Prostate gland (tissue), 2 donors: Measurements from ENCODE around the gene C22orf23.

Experiments
- POLR2A ChIP-seq: fragments of 450-650 bp; IDR thresholded peaks from one replicate; pipeline ENCODE4 v1.6.1; 2016; ENCODE audit warnings: antibody characterized with exemption, mild to moderate bottlenecking
- TF ChIP-seq, protein P1 (sequence below), 4 experiments: fragments of 200-600 bp in 2 of 4; fragments of 450-650 bp in 2 of 4; sonication (generic) in 2 of 4; IDR thresholded peaks; 1 replicate in 3 of 4; 2 replicates in 1 of 4; pipeline ENCODE4 v1.5.1; 2016 to 2019; ENCODE audit warnings: antibody characterized with exemption in 4 of 4, mild to moderate bottlenecking in 2 of 4, moderate library complexity in 2 of 4

DNA sequence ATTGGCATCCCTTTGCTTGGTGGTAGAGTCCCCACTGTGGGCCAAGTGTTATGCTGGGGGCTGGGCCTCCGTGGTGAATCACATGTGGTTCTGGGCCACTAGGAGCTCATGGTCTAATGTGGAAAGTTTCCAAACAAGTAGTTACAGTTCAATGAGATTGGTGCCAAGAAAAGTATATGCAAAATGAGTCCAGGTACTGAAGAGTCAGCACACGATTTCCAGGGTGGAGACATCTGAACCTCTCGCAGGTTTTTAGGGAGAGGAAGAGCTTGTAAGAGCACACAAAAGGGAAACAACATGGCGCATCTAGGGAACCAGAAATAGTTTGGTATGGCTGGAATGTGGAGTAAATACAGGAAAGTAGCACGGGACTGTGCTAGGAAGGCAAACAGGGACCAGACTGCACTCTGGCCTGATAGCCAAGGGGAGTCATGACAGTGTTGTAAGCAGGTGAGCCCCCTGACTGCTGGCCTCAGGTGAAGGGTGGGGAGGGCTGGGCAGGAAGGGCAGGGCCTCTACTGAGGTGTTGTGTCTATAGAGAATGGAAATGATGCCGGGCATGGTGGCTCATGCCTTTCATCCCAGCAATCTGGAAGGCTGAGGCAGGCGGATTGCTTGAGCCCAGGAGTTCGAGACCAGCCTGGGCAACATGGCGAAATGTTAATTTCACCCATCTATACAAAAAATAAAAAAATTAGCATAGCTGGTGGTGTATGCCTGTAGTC lies 12.7 kb upstream of the C22orf23 start:
- TF ChIP-seq, protein P1, sequence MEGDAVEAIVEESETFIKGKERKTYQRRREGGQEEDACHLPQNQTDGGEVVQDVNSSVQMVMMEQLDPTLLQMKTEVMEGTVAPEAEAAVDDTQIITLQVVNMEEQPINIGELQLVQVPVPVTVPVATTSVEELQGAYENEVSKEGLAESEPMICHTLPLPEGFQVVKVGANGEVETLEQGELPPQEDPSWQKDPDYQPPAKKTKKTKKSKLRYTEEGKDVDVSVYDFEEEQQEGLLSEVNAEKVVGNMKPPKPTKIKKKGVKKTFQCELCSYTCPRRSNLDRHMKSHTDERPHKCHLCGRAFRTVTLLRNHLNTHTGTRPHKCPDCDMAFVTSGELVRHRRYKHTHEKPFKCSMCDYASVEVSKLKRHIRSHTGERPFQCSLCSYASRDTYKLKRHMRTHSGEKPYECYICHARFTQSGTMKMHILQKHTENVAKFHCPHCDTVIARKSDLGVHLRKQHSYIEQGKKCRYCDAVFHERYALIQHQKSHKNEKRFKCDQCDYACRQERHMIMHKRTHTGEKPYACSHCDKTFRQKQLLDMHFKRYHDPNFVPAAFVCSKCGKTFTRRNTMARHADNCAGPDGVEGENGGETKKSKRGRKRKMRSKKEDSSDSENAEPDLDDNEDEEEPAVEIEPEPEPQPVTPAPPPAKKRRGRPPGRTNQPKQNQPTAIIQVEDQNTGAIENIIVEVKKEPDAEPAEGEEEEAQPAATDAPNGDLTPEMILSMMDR (IDR thresholded peaks at IDR 0.05), result no peak
- TF ChIP-seq POLR2A, result no peak
